ENCODE data around the gene FRK.

The FRK gene

GRCh38 chr6:115882174-115882573 is 178.5 kb downstream of the FRK start:
- no peak for DNase-seq
